ENCODE results near the gene SMPD1.

Gene SMPD1

DNA sequence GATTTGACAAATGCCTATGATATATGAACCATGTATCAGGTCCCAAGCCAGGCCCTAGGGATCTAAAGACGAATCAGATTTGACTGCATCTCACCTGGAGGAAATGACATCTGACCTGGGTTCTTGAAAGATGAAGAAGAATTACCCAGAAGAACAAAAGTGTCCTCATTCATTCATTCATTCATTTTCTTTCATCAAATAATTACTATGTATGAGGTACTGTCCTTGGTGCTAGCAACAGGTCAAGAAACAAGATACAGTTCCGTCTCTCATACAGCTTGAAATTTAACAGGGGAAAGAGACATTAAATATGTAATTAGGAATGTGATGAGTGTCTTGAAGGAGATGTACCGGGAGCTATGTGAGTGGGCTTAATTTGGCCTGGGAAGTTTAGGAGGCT, 30.4 kb downstream of the SMPD1 start:
- H3K9me3 ChIP-seq (ENCODE audit: control insufficient read depth, insufficient read depth, low read length) = no peaks in the 10 kb centered on the region
- no peak overlapping the region for H3K4me3 ChIP-seq (ENCODE audit: low read depth, low read length)
- no peaks in the 10 kb centered on the region for H3K36me3 ChIP-seq (ENCODE audit: control insufficient read depth, insufficient read depth, low read length)
- peaks cover 3% of the 10 kb centered on the region for H3K4me1 ChIP-seq (ENCODE audit: control insufficient read depth, insufficient read depth, low read length)
- H3K9ac ChIP-seq (ENCODE audit: low read depth, low read length) = no peak overlapping the region
- H3K27me3 ChIP-seq (ENCODE audit: control insufficient read depth, insufficient read depth, low read length) = peaks cover 32% of the 10 kb centered on the region

DNA sequence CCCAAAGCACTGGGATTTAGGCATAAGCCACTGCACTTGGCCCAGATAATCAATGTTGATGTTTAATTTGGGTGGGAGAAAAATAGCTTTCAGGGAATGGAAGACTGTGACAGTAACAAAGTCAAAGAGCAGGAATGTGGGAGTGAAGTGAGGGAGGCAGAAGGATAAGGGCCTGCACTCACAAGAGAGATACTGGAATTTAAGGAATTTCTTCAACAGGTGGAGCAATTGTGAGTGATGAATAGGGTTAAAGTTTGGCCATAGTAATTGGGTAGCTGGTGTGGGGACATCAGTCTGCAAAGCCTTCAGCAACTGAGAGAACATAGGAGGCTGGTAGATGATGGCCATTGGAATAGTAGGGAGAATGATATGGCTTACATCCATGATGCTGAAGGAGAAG, 37.2 kb downstream of the SMPD1 start:
- Histone ChIP-seq H3K4me3 (ENCODE audit: low read depth, low read length) (no peak overlapping the region), H3K27me3 (ENCODE audit: control insufficient read depth, insufficient read depth, low read length) (peaks cover 15% of the 10 kb centered on the region), H3K4me1 (ENCODE audit: control insufficient read depth, insufficient read depth, low read length) (no peaks in the 10 kb centered on the region), H3K36me3 (ENCODE audit: control insufficient read depth, insufficient read depth, low read length) (no peaks in the 10 kb centered on the region), H3K9me3 (ENCODE audit: control insufficient read depth, insufficient read depth, low read length) (no peaks in the 10 kb centered on the region), H3K9ac (ENCODE audit: low read depth, low read length) (no peak overlapping the region)

- Histone ChIP-seq H3K9ac (ENCODE audit: low read depth, low read length) (no peak overlapping the region), H3K27me3 (ENCODE audit: control insufficient read depth, insufficient read depth, low read length) (no peaks in the 10 kb centered on the region), H3K36me3 (ENCODE audit: control insufficient read depth, insufficient read depth, low read length) (no peaks in the 10 kb centered on the region), H3K9me3 (ENCODE audit: control insufficient read depth, insufficient read depth, low read length) (no peaks in the 10 kb centered on the region), H3K4me3 (ENCODE audit: low read depth, low read length) (no peak overlapping the region), H3K4me1 (ENCODE audit: control insufficient read depth, insufficient read depth, low read length) (no peaks in the 10 kb centered on the region)
Measured at GRCh38 chr11:6431861-6432260, 41.6 kb downstream of the SMPD1 start.

- Histone ChIP-seq H3K4me3 (ENCODE audit: low read depth, low read length) (no peak overlapping the region), H3K9ac (ENCODE audit: low read depth, low read length) (no peak overlapping the region), H3K36me3 (ENCODE audit: control insufficient read depth, insufficient read depth, low read length) (no peaks in the 10 kb centered on the region), H3K27me3 (ENCODE audit: control insufficient read depth, insufficient read depth, low read length) (no peaks in the 10 kb centered on the region), H3K9me3 (ENCODE audit: control insufficient read depth, insufficient read depth, low read length) (no peaks in the 10 kb centered on the region), H3K4me1 (ENCODE audit: control insufficient read depth, insufficient read depth, low read length) (peaks cover under 1% of the 10 kb centered on the region)
Measured at GRCh38 chr11:6433998-6434660, 43.9 kb downstream of the SMPD1 start.

GRCh38 chr11:6437423-6437822, 47.1 kb downstream of the SMPD1 start:
- Histone ChIP-seq H3K36me3 (ENCODE audit: control insufficient read depth, insufficient read depth, low read length) (no peaks in the 10 kb centered on the region), H3K9ac (ENCODE audit: low read depth, low read length) (no peak overlapping the region), H3K9me3 (ENCODE audit: control insufficient read depth, insufficient read depth, low read length) (no peaks in the 10 kb centered on the region), H3K4me3 (ENCODE audit: low read depth, low read length) (no peak overlapping the region), H3K4me1 (ENCODE audit: control insufficient read depth, insufficient read depth, low read length) (peaks cover 2% of the 10 kb centered on the region), H3K27me3 (ENCODE audit: control insufficient read depth, insufficient read depth, low read length) (no peaks in the 10 kb centered on the region)

GRCh38 chr11:6437993-6438392, 47.7 kb downstream of the SMPD1 start:
- H3K4me3 ChIP-seq (ENCODE audit: low read depth, low read length) = no peak overlapping the region
- no peak overlapping the region for H3K9ac ChIP-seq (ENCODE audit: low read depth, low read length)
- no peaks in the 10 kb centered on the region for H3K27me3 ChIP-seq (ENCODE audit: control insufficient read depth, insufficient read depth, low read length)
- peaks cover 2% of the 10 kb centered on the region for H3K4me1 ChIP-seq (ENCODE audit: control insufficient read depth, insufficient read depth, low read length)
- no peaks in the 10 kb centered on the region for H3K9me3 ChIP-seq (ENCODE audit: control insufficient read depth, insufficient read depth, low read length)
- no peaks in the 10 kb centered on the region for H3K36me3 ChIP-seq (ENCODE audit: control insufficient read depth, insufficient read depth, low read length)

GRCh38 chr11:6438979-6439571, 48.8 kb downstream of the SMPD1 start:
- Histone ChIP-seq H3K9ac (ENCODE audit: low read depth, low read length) (no peak overlapping the region), H3K27me3 (ENCODE audit: control insufficient read depth, insufficient read depth, low read length) (no peaks in the 10 kb centered on the region), H3K9me3 (ENCODE audit: control insufficient read depth, insufficient read depth, low read length) (no peaks in the 10 kb centered on the region), H3K4me3 (ENCODE audit: low read depth, low read length) (no peak overlapping the region), H3K4me1 (ENCODE audit: control insufficient read depth, insufficient read depth, low read length) (peaks cover 2% of the 10 kb centered on the region), H3K36me3 (ENCODE audit: control insufficient read depth, insufficient read depth, low read length) (no peaks in the 10 kb centered on the region)

DNA sequence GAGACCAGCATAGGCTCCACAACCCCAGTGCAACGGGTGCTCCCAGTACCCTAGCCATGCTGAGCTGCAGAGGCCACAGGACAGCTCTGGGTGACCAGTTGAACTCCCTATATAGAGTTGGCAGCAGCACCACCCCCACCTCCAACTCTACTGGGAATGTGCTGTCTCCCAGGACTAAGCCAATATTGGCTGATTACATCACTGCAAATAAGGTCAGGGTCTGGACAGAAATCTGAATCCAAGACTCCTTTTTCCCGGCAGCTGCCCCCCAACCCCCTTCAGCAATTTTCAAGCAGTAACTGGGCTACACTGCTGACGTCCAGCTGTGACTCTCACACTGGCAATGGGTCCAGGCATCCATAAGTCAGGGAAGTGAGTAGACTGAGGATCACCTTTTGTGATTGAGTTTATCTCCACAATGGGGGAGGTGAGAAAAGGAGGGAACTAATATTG, 50.7 kb downstream of the SMPD1 start, which contains the start of gene HPX:
Gene HPX, minus strand, starts transcription at position 82 of the 453 bp plus-strand sequence. Its CDS starts 24 bp downstream, at position 58.
- H3K9ac ChIP-seq (ENCODE audit: low read depth, low read length) = no peak within 1 kb of the TSS
- H3K4me1 ChIP-seq (ENCODE audit: control insufficient read depth, insufficient read depth, low read length) = peaks cover 2% of the 10 kb centered on the region
- H3K4me3 ChIP-seq (ENCODE audit: low read depth, low read length) = no peak within 1 kb of the TSS
- H3K36me3 ChIP-seq (ENCODE audit: control insufficient read depth, insufficient read depth, low read length) = no peaks in the 10 kb centered on the region
- H3K27me3 ChIP-seq (ENCODE audit: control insufficient read depth, insufficient read depth, low read length) = no peaks in the 10 kb centered on the region
- no peaks in the 10 kb centered on the region for H3K9me3 ChIP-seq (ENCODE audit: control insufficient read depth, insufficient read depth, low read length)

GRCh38 chr11:6442441-6442840, 52.2 kb downstream of the SMPD1 start:
- H3K4me3 ChIP-seq (ENCODE audit: low read depth, low read length) = no peak overlapping the region
- no peaks in the 10 kb centered on the region for H3K27me3 ChIP-seq (ENCODE audit: control insufficient read depth, insufficient read depth, low read length)
- no peak overlapping the region for H3K9ac ChIP-seq (ENCODE audit: low read depth, low read length)
- H3K4me1 ChIP-seq (ENCODE audit: control insufficient read depth, insufficient read depth, low read length) = peaks cover 2% of the 10 kb centered on the region
- no peaks in the 10 kb centered on the region for H3K9me3 ChIP-seq (ENCODE audit: control insufficient read depth, insufficient read depth, low read length)
- no peaks in the 10 kb centered on the region for H3K36me3 ChIP-seq (ENCODE audit: control insufficient read depth, insufficient read depth, low read length)

DNA sequence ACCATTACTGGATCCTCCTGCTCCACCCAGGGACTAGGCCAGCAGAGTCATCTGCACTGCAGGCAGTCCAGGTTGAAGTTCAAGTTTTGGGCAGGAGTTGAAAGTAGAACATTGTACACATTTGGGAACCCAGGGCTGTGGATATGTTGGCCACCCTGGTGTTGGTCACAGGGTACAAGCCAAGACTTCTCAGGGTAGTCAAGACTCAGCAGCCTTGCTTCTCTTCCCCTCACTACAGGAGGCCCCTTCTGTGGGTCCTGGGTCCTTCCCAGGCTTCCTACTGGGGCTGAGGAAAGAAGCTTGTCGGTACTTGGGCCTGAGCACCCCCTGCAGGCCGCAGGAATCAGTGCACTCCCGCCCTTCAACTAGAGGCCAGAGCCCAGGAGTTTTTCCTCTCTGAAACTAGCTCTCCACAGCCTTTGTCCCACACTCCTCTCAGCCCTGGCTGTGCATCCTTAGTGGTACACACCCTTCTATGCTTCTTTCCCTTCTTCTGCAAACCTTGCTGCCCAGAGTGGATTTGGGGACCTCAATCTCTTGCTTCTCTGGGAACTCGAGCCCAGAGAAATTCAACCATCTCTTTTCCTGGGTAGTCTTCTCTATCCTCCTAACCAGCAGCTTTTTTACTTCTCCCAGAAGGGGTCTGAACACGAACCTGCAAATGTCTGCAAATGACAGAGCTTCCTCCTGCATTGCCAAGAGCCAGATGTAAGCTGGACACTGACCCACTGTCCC, 53.2 kb downstream of the SMPD1 start:
- Histone ChIP-seq H3K27me3 (ENCODE audit: control insufficient read depth, insufficient read depth, low read length) (no peaks in the 10 kb centered on the region), H3K4me3 (ENCODE audit: low read depth, low read length) (no peak overlapping the region), H3K9ac (ENCODE audit: low read depth, low read length) (no peak overlapping the region), H3K36me3 (ENCODE audit: control insufficient read depth, insufficient read depth, low read length) (no peaks in the 10 kb centered on the region), H3K9me3 (ENCODE audit: control insufficient read depth, insufficient read depth, low read length) (no peaks in the 10 kb centered on the region), H3K4me1 (ENCODE audit: control insufficient read depth, insufficient read depth, low read length) (peaks cover 2% of the 10 kb centered on the region)

Data from iPS-15b (cell line).